ENCODE results near the gene FBXO24.

GRCh38 chr7:100559127-100559526 is 27.0 kb upstream of the FBXO24 start:
- TF ChIP-seq CTCF (conservative IDR thresholded peaks at IDR 0.05; ENCODE audit: low read depth, low read length) = no peak
- no peak for TF ChIP-seq USF2 (IDR thresholded peaks at IDR 0.05; ENCODE audit: low read depth, low read length)
- no peak for TF ChIP-seq RAD21 (IDR thresholded peaks at IDR 0.05; ENCODE audit: low read length)

All from IMR-90 (cell line).